H1 (cell line): ENCODE measurements around the gene PPM1F.

Experiments used
- EP300 ChIP-seq, 2 experiments: IDR thresholded peaks; 1 replicate in 1 of 2; 2 replicates in 1 of 2; pipeline ENCODE4 v1.6.1; 2011 to 2012; ENCODE audit warnings: low read depth in 2 of 2, low read length in 2 of 2, mild to moderate bottlenecking in 2 of 2, borderline replicate concordance in 1 of 2, inconsistent platforms in 1 of 2, moderate library complexity in 1 of 2
- EZH2 ChIP-seq: fragments of 200-600 bp; sonication (generic); IDR thresholded peaks from 2 replicates; pipeline ENCODE4 v1.7.1; 2012; ENCODE audit warnings: low read depth, mild to moderate bottlenecking, moderate library complexity, low read length, inconsistent platforms; ENCODE audit not compliant: severe bottlenecking
- POU5F1 ChIP-seq: IDR thresholded peaks from 2 replicates; pipeline ENCODE4 v1.6.1; 2011; ENCODE audit warnings: low read depth, mild to moderate bottlenecking, low read length, moderate library complexity
- TAF7 ChIP-seq: optimal IDR thresholded peaks from 2 replicates; pipeline ENCODE3; 2011; ENCODE audit warnings: low read depth, mild to moderate bottlenecking, inconsistent platforms, low read length, moderate library complexity, borderline replicate concordance
- TF ChIP-seq, protein P1 (sequence below), 3 experiments: IDR thresholded peaks; 1 replicate in 2 of 3; 2 replicates in 1 of 3; pipeline versions ENCODE4 v1.5.1 to v1.6.1; 2011; ENCODE audit warnings: low read length in 3 of 3, mild to moderate bottlenecking in 3 of 3, inconsistent platforms in 2 of 3, low read depth in 1 of 3, moderate library complexity in 1 of 3; ENCODE audit not compliant: insufficient read depth in 1 of 3; ENCODE audit errors: control extremely low read depth in 1 of 3

GRCh38 chr22:21919526-21920307 lies 32.9 kb downstream of the PPM1F start:
- TF ChIP-seq EZH2 (no peak), EP300 (IDR thresholded peaks at IDR 0.05; ENCODE audit: borderline replicate concordance in 1 of 2, low read depth in 2 of 2, low read length in 2 of 2) (no peak), POU5F1 (no peak), TAF7 (no peak)
- TF ChIP-seq, protein P1, sequence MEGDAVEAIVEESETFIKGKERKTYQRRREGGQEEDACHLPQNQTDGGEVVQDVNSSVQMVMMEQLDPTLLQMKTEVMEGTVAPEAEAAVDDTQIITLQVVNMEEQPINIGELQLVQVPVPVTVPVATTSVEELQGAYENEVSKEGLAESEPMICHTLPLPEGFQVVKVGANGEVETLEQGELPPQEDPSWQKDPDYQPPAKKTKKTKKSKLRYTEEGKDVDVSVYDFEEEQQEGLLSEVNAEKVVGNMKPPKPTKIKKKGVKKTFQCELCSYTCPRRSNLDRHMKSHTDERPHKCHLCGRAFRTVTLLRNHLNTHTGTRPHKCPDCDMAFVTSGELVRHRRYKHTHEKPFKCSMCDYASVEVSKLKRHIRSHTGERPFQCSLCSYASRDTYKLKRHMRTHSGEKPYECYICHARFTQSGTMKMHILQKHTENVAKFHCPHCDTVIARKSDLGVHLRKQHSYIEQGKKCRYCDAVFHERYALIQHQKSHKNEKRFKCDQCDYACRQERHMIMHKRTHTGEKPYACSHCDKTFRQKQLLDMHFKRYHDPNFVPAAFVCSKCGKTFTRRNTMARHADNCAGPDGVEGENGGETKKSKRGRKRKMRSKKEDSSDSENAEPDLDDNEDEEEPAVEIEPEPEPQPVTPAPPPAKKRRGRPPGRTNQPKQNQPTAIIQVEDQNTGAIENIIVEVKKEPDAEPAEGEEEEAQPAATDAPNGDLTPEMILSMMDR (IDR thresholded peaks at IDR 0.05; ENCODE audit: control extremely low read depth in 1 of 3, insufficient read depth in 1 of 3, low read depth in 1 of 3, low read length in 3 of 3), result no peak
